Activated T-helper 1 cell treated with anti-CD3 and anti-CD28 coated beads, Interleukin-12 subunit alpha, Interleukin-12 subunit beta, Interleukin-2, Interleukin-4 antibody, amounts not matched to agents 30 ng/mL and 10 ng/mL and 1 ng/mL, durations not matched to agents 14 hours and 24 hours and 36 hours (primary cell): Measurements from ENCODE around the gene VAV3. TPM values are rescaled to one million over a fixed set of nuclear protein-coding genes. Genes with fewer than 3 reads are reported as not detected.
"Not testable (repeated sequence)": the region's sequence is repeated elsewhere in the genome, so short reads cannot be mapped to it uniquely, and the experiment has no call there.

Experiments used
- DNase-seq: peaks from one replicate; pipeline ENCODE4 v3.0.0; 2021; ENCODE audit warnings: low spot score
- H3K27ac Mint-ChIP-seq: one replicate; pipeline ENCODE4 v1.8.0; 2021; ENCODE audit warnings: mild to moderate bottlenecking, mixed read lengths
- H3K27me3 Mint-ChIP-seq: one replicate; pipeline ENCODE4 v1.8.0; 2022; ENCODE audit warnings: mild to moderate bottlenecking, moderate library complexity, mixed read lengths; ENCODE audit not compliant: insufficient read depth
- H3K36me3 Mint-ChIP-seq: one replicate; pipeline ENCODE4 v1.8.0; 2021; ENCODE audit warnings: low read depth, mixed read lengths
- H3K4me1 Mint-ChIP-seq: one replicate; pipeline ENCODE4 v1.8.0; 2021; ENCODE audit warnings: low read depth, mixed read lengths
- H3K4me3 Mint-ChIP-seq: one replicate; pipeline ENCODE4 v1.8.0; 2021; ENCODE audit warnings: mild to moderate bottlenecking, moderate library complexity, mixed read lengths
- H3K9me3 Mint-ChIP-seq: one replicate; pipeline ENCODE4 v1.8.0; 2021; ENCODE audit warnings: mixed read lengths
- intact Hi-C: fragments of 100-400 bp; cut with micrococcal nuclease; formaldehyde crosslinking; loops from one replicate; pipeline ENCODE4 v1.15.1; 2024
- total RNA-seq: library from RNA; stranded (reverse); gene quantifications from 2 replicates; pipeline ENCODE4 v1.2.3, GENCODE V29; 2022

VAV3 gene
- total RNA-seq, 1 donor from 2014 or later: 5.3 TPM

DNA sequence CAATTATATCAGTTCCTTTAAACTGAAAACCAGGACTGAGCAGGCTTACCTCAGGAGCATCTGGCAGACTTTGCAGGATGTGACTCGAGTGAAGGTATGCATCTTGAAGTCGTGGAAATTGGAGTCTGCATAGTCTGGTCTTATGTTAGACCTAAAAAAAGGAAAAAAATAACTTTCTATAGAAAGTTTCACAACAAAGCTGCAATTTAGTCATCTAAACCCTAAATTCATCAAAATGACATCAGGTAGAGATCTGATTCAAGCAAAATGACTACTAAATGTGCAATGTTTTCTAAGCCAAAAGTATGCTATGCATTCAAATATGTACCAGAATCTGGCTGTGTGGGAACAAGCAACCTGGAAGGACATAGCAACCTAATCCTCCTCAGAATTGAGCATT is 260.1 kb downstream of the VAV3 start:
- no peaks in the 10 kb centered on the region for H3K4me1 Mint-ChIP-seq
- H3K36me3 Mint-ChIP-seq: no peaks in the 10 kb centered on the region
- no peaks in the 10 kb centered on the region for H3K9me3 Mint-ChIP-seq
- no peak overlapping the region for H3K4me3 Mint-ChIP-seq
- H3K27ac Mint-ChIP-seq: no peak overlapping the region
- no peak for DNase-seq
- intact Hi-C loops: no loop called here
- no peaks in the 10 kb centered on the region for H3K27me3 Mint-ChIP-seq

DNA sequence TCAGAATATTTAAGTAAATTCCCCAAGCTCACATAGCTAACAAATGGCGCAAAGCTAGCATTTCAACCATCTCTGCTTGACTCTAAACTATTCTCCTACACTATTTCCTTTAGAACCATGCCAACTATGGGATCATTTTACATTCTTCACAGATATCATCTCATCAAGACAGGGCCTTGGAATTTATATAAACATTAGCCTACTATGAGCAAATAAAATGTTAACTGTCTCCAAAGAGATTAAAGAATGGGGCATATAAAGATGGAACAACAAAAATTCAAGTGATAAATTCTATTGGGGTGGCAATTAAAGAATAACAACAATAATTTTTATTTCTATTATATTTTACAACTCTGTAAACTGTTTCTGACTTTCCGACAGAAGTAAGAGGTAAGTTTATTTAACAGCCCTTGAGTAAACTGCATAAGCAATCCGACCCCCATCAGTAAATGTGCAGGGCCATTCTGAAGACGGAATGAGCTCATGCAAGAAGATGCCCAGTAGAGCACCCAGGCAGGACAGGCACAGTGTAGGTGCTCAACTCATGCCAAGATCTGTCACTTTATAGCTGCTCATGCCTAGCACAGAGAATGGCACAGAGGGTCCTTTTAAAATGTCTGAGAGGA is 261.9 kb downstream of the VAV3 start:
- no peak for DNase-seq
- intact Hi-C loops: no loop called here
- Mint-ChIP-seq H3K4me1 (no peaks in the 10 kb centered on the region), H3K4me3 (no peak overlapping the region), H3K27me3 (no peaks in the 10 kb centered on the region), H3K9me3 (no peaks in the 10 kb centered on the region), H3K36me3 (no peaks in the 10 kb centered on the region), H3K27ac (no peak overlapping the region)

DNA sequence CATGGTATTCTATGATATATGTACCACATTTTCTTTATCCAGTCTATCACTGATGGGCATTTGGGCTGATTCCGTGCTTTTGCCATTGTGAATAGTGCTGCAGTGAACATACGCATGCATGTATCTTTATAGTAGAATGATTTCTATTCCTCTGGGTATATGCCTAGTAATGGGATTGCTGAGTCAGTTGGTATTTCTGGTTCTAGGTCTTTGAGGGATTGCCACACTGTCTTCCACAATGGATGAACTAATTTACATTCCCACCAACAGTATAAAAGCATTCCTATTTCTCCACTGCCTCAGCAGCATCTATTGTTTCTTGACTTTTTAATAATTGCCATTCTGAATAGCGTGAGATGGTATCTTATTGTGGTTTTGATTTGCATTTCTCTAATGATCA is 264.3 kb downstream of the VAV3 start:
- H3K9me3 Mint-ChIP-seq, DNase-seq, H3K27me3 Mint-ChIP-seq, intact Hi-C loops, H3K36me3 Mint-ChIP-seq, H3K4me1 Mint-ChIP-seq, H3K27ac Mint-ChIP-seq, H3K4me3 Mint-ChIP-seq: not testable (repeated sequence)

DNA sequence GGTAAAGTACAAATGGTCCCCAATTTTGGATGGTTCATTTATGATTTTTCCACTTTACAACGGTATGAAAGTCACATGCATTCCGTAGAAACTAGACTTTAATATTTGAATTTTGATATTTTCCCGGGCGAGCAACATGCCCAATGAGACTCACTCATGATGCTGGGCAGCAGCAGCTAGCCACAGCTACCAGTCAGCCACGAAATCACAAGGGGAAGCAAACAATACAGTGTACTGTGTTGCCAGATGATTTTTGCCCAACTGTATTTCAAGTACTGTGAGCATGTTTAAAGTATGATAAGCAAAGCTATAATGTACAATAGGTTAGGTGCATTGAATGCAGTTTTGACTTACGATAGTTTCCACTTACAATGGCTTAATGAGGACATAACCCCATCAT is 266.8 kb downstream of the VAV3 start:
- Mint-ChIP-seq H3K36me3 (no peaks in the 10 kb centered on the region), H3K9me3 (no peaks in the 10 kb centered on the region), H3K27me3 (no peaks in the 10 kb centered on the region), H3K4me1 (no peaks in the 10 kb centered on the region), H3K4me3 (no peak overlapping the region), H3K27ac (no peak overlapping the region)
- intact Hi-C loops: no loop called here
- DNase-seq: no peak

DNA sequence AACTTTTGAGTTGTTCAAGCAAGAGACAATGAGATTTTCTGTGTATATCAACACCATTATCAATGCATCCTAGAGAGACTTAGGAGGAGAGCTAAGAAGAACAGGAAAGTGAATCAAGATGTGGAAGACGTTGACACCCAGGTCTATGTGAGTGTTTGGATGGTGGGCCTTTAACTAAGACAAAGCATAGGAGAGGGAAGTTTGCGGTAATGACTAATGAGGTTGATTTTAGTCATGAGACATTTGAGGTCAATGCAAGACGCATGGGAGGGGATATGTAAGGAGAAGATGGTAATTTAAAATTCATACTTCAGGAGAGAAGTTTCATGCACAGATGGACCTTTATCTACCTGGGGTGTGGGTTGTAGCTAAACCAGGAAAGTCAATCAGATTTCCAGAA is 269.6 kb downstream of the VAV3 start:
- H3K36me3 Mint-ChIP-seq: no peaks in the 10 kb centered on the region
- intact Hi-C loops: no loop called here

DNA sequence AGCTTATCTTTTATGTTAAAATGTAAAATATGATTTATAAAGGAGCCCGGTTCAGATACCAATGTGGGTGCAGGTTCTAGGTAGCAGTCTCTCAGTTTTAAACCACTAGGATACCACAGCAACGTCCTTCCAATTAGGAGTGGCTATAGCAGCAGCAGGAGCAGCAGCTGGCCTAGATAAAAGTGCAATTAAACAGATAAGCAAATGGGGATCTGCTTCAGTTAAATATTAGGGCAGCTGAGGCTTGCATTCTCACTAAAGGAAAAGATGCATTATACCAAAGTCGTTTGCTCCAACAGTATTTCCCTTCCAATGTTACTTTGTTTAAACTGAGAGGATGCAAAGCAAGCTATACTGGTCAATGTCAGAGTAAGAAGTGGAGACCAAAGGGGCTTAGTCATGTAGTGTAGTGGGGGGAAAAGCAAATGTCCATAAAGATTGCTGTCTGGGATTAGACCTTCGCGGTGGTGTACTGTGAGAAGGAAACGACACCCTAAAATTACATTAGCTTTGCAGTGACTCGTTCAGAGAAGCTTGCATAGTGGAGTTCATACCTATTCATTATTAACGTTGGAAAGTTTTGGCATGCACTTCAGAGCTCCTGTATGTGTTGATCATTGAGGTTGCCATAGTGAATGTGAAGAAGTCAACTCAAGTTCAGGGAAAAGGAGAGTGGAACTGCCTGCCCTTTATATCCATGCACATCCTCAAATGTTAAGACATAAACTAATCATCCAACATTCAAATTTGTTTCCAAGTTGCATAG is 272.2 kb downstream of the VAV3 start:
- intact Hi-C loops: no loop called here
- Mint-ChIP-seq H3K27me3 (no peaks in the 10 kb centered on the region), H3K36me3 (no peaks in the 10 kb centered on the region), H3K4me1 (no peaks in the 10 kb centered on the region), H3K9me3 (no peaks in the 10 kb centered on the region), H3K4me3 (no peak overlapping the region), H3K27ac (no peak overlapping the region)
- DNase-seq: no peak

More for the DNA sequence above, 269.6 kb downstream of the VAV3 start:
- no peaks in the 10 kb centered on the region for H3K27me3 Mint-ChIP-seq
- no peak overlapping the region for H3K4me3 Mint-ChIP-seq
- no peak for DNase-seq
- no peak overlapping the region for H3K27ac Mint-ChIP-seq
- H3K9me3 Mint-ChIP-seq: no peaks in the 10 kb centered on the region
- H3K4me1 Mint-ChIP-seq: no peaks in the 10 kb centered on the region

DNA sequence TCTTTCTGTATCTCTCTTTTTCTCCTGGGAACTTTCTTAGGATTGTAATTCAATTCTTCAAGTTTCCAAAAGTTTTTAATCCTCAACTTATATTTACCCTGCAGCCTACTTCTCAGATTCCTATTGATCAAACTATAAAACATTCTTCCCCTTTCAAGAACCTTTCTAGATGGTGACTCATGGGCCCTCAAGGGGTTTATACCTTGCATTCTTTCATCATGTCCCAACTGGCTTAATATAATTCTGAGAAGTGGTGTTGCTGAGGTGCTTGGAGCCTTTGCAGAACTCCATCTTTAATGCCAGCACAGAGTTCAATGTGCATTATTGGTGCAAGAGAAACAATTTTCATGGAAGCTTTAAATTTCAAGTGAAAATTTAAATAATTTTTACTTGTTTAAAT is 273.4 kb downstream of the VAV3 start:
- Mint-ChIP-seq H3K4me3 (no peak overlapping the region), H3K9me3 (no peaks in the 10 kb centered on the region), H3K27me3 (no peaks in the 10 kb centered on the region), H3K4me1 (no peaks in the 10 kb centered on the region), H3K36me3 (no peaks in the 10 kb centered on the region), H3K27ac (no peak overlapping the region)
- intact Hi-C loops: no loop called here
- no peak for DNase-seq

DNA sequence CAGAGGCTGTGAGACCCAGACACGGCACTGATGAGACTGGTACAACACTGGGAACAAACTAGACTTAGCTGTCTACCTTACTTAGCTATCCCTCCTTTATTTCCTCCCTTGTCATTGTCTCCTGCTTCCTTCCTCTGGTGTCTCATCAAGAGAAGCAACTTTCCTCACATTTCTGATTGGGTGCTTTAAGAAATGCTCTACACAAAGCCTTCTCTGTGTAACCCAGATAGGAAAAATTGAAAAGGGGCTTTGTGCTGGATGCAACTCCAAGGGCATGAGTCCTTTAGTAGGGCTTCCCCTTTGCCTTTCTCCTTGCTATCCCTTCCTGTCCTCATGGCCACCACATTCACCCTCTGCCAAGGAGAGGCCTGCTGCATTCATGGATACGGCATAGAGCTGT is 274.5 kb downstream of the VAV3 start:
- no peak for DNase-seq
- intact Hi-C loops: no loop called here

DNA sequence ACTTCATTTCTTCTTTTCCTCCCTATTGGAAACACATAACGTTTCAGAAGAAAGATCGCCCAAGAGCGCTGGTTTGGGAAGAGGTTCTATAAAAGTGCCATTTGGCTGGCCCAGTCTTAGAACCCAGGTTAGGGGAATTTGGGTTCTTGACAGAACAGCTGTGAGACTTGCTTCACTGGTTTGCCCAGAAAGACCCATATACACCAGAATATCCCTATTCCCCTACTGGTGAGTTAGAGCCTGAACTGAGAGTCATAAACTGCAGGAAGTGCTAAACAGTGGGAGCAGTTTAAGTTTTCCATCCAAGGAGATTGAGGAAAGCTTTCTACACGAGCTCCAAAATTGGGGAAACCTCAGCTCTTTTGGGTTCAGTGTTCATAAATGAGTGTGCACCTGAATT is 275.2 kb downstream of the VAV3 start:
- Mint-ChIP-seq H3K36me3 (no peaks in the 10 kb centered on the region), H3K4me1 (no peaks in the 10 kb centered on the region), H3K27me3 (no peaks in the 10 kb centered on the region), H3K4me3 (no peak overlapping the region), H3K27ac (no peak overlapping the region), H3K9me3 (no peaks in the 10 kb centered on the region)
- intact Hi-C loops: no loop called here
- no peak for DNase-seq

More for the DNA sequence above, 274.5 kb downstream of the VAV3 start:
- H3K4me3 Mint-ChIP-seq: no peak overlapping the region
- H3K27me3 Mint-ChIP-seq: no peaks in the 10 kb centered on the region
- H3K27ac Mint-ChIP-seq: no peak overlapping the region
- no peaks in the 10 kb centered on the region for H3K9me3 Mint-ChIP-seq
- H3K4me1 Mint-ChIP-seq: no peaks in the 10 kb centered on the region
- H3K36me3 Mint-ChIP-seq: no peaks in the 10 kb centered on the region

DNA sequence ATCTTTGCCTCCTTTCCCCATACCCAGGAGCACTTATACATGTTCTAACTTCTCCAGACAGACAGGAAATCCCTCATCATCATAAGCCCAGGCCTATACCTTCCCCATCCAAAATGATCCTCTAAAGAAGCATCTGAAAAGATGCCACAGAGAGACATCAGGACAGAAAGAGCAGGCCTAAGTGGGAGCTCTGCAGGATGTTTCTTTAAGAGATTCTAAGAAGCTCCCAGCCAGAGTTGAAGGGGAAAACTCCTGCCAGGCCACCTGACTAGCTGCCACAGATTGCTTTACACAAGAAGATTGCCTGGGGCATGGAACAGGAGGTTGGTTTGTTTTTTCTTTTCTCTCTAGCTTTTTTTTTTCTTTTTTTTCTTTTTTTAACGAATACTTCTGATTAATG is 275.8 kb downstream of the VAV3 start:
- Mint-ChIP-seq H3K27ac (no peak overlapping the region), H3K9me3 (no peaks in the 10 kb centered on the region), H3K36me3 (no peaks in the 10 kb centered on the region), H3K4me1 (no peaks in the 10 kb centered on the region), H3K27me3 (no peaks in the 10 kb centered on the region), H3K4me3 (no peak overlapping the region)
- no peak for DNase-seq
- intact Hi-C loops: no loop called here

DNA sequence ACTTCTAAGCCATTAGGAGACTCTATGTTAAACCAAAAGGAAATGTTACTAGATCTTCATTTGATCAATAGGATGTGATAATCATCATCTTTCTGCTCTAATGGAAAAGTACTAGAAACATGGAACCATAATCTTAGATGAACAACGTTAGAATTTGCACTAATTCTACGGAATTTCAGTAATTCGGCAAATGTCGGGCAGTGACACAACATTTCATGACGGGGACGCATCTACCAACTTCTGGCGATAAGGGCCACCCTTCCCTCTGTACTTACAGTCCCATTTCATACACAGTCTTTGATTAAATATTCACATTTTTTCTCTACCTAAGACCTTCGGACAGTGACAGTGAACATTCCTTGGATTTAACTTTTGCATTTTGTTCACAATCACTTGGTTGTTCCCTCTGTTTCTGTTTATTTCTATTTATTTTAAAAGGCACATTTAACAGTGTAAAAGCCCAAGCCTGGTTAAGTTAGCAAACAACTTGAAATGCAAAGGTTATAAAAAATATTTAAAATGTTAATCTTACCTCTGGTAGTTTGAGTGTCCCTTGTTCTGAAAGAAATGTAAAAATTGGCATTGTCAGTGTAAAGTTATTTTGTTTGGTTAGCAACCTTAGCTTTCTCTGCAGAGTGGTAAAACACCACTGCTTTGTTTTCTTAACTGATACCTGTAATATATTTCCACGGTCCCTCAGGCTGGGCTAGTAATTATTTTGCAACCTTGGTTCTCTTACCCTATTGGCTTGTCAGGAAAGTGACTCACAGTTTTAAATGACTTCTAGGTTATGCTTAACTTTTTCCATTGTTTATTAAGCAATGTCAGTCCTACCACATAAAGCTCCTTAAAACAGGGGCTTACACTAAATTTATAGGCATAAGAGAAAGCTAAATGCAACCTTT is 276.9 kb downstream of the VAV3 start:
- H3K4me3 Mint-ChIP-seq: no peak overlapping the region
- H3K4me1 Mint-ChIP-seq: no peaks in the 10 kb centered on the region
- DNase-seq: no peak
- intact Hi-C loops: no loop called here
- H3K27me3 Mint-ChIP-seq: no peaks in the 10 kb centered on the region
- no peaks in the 10 kb centered on the region for H3K9me3 Mint-ChIP-seq
- no peaks in the 10 kb centered on the region for H3K36me3 Mint-ChIP-seq
- H3K27ac Mint-ChIP-seq: no peak overlapping the region

DNA sequence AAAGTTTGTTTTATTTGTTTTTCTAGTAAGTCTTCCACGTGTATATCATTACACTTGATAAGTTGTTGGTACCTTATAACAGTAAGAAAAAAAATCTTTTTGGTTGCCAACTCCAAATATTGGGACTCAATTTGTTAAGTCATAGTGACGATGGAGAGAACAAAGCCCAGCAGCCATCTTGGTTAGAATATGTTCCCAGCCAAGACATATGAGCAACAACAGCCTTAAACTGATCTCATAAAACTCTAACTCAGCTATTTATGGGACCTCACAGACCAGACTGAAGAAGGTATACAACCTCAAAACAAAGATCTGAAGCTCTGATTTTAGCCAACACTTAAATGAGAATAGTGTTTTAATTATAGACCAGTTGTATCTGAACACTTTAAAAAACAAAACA is 281.3 kb downstream of the VAV3 start:
- H3K27me3 Mint-ChIP-seq: no peaks in the 10 kb centered on the region
- no peaks in the 10 kb centered on the region for H3K4me1 Mint-ChIP-seq
- no peaks in the 10 kb centered on the region for H3K36me3 Mint-ChIP-seq
- no peak overlapping the region for H3K27ac Mint-ChIP-seq
- H3K9me3 Mint-ChIP-seq: no peaks in the 10 kb centered on the region
- H3K4me3 Mint-ChIP-seq: no peak overlapping the region
- intact Hi-C loops: no loop called here
- DNase-seq: no peak

DNA sequence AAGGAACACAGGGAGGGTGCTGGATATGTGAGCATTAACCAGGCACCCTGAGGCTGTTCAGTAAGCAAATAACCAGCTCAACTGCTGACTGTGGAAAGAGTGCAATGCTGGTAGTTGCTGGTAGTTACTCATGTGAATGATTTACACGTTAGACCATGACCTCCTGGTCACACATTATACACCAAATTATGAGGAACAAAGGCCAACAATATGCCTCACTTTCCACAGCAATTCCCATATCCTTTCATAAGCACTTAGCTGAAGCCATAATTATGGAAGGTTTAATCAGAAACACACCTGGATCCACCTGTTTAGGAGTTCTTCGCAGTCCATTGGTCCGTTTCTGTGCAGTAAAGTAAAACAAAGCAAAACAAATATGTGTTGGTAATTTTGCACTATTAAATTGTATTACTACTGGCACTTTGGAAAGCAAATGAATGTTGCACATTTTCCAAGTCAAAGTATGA is 281.8 kb downstream of the VAV3 start:
- H3K36me3 Mint-ChIP-seq: no peaks in the 10 kb centered on the region
- DNase-seq: no peak
- intact Hi-C loops: no loop called here
- no peaks in the 10 kb centered on the region for H3K27me3 Mint-ChIP-seq
- H3K4me1 Mint-ChIP-seq: no peaks in the 10 kb centered on the region
- H3K27ac Mint-ChIP-seq: no peak overlapping the region
- no peaks in the 10 kb centered on the region for H3K9me3 Mint-ChIP-seq
- H3K4me3 Mint-ChIP-seq: no peak overlapping the region
